GM12892 (cell line): ENCODE results near the gene PCDHGA1.

Source experiments
- POLR2A ChIP-seq: IDR thresholded peaks from 2 replicates; pipeline ENCODE4 v1.6.1; 2011; ENCODE audit warnings: low read depth, low read length, control low read depth
- POLR2AphosphoS5 ChIP-seq: IDR thresholded peaks from 2 replicates; pipeline ENCODE4 v1.6.1; 2011; ENCODE audit warnings: low read depth, low read length, control low read depth

- TF ChIP-seq POLR2A = no peak; the same call in 1 of the 2 replicates
- no peak for TF ChIP-seq POLR2AphosphoS5
These were observed 100.2 kb downstream of the PCDHGA1 start, which contains the start of gene PCDHGA12 for GRCh38 chr5:141430332-141431113.
